ENCODE measurements around the gene FMO2. TPM values are rescaled to one million over a fixed set of nuclear protein-coding genes. Genes with fewer than 3 reads are reported as not detected.

The FMO2 gene, protein sequence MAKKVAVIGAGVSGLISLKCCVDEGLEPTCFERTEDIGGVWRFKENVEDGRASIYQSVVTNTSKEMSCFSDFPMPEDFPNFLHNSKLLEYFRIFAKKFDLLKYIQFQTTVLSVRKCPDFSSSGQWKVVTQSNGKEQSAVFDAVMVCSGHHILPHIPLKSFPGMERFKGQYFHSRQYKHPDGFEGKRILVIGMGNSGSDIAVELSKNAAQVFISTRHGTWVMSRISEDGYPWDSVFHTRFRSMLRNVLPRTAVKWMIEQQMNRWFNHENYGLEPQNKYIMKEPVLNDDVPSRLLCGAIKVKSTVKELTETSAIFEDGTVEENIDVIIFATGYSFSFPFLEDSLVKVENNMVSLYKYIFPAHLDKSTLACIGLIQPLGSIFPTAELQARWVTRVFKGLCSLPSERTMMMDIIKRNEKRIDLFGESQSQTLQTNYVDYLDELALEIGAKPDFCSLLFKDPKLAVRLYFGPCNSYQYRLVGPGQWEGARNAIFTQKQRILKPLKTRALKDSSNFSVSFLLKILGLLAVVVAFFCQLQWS
- not detected in 2 replicates for total RNA-seq (2013; cell fraction: nucleolus; rRNA removed)
- not detected in 2 replicates for total RNA-seq (2014; rRNA removed)
- not detected in 2 replicates for total RNA-seq (2014; rRNA removed; fragmentation: Illumina TruSeq; extraction: Trizol)
- not detected in 2 replicates for total RNA-seq (2021)
- polyA plus RNA-seq (2011; ENCODE audit: low read depth) = not detected
- polyA plus RNA-seq (2011; rRNA removed) = not detected in 2 replicates
- not detected in 2 replicates for polyA plus RNA-seq (2011; cell fraction: cytosol; rRNA removed)
- polyA plus RNA-seq (2011; cell fraction: nucleus; rRNA removed) = not detected in 2 replicates
- not detected in 2 replicates for polyA plus RNA-seq (2012)
- polyA plus RNA-seq (2014; fragmentation: Illumina TruSeq; extraction: Trizol) = not detected in 2 replicates
- not detected for polyA plus RNA-seq (2014; fragmentation: Nextera tagmentation; extraction: Ambion mirVana)
- not detected in 2 replicates for polyA plus RNA-seq (2014; rRNA removed)
- not detected for polyA plus RNA-seq (2016; fragmentation: Nextera tagmentation; extraction: Ambion mirVana)
- polyA minus RNA-seq (2011; rRNA and poly(A)+ RNA removed) = not detected in 2 replicates
- polyA minus RNA-seq (2011; cell fraction: cytosol; rRNA and poly(A)+ RNA removed) = not detected in 2 replicates
- not detected in 2 replicates for polyA minus RNA-seq (2011; cell fraction: nucleus; rRNA and poly(A)+ RNA removed)
- Bru-seq, nascent RNA = not detected
- BruChase-seq, experiment 1, labeled RNA remaining after a 6-hour chase = not detected
- not detected for BruChase-seq, experiment 2, labeled RNA remaining after a 2-hour chase
- long read RNA-seq, experiment 1 = 0 reads
- long read RNA-seq, experiment 2 = 0 reads

DNA sequence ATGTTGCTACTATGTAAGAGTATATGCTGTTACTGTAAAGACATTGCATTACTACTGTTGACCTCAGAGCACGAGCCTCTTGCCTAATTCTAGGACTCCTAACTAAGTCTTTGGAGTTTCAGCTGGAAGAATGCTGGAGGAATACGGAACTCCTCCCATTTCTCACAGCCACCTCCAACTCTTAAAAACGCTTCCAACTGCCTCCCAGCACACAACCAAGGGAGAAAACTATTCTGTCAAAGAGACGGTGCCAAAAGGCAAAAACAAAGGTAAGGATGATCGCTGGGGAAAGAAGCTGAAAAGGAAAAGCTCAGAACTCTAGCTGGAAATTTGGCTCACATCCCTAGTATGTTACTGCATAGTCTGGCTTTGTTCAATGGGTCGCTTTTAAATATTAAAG lies at the start of gene FMO2:
Gene FMO2, plus strand, starts transcription at position 210 of the 400 bp plus-strand sequence. CDS start 414 bp downstream, outside the sequence.
- H3K4me3 ChIP-seq = no peak within 1 kb of the TSS
- H4K20me1 ChIP-seq (ENCODE audit: control insufficient read depth, insufficient read depth) = no peaks in the 10 kb centered on the region
- in situ Hi-C loops (cut with MboI) = no loop called here
- intact Hi-C loops (cut with micrococcal nuclease; ENCODE audit: unreplicated experiment) = loop anchor here (5.0 to 10.0 kb wide), 2 partner anchors 103 to 220 kb away; no protein-coding TSS in a partner anchor
- no peak within 1 kb of the TSS for H3K4me2 ChIP-seq (ENCODE audit: control insufficient read depth, insufficient read depth)
- WGBS (ENCODE audit: insufficient coverage, insufficient replicate concordance, low lambda C conversion rate, missing lambda C conversion rate) = 10% methylated on average over 6 of the region's 6 CpGs
- BruUV-seq (replicated peaks) = no TSS peak
- ChIA-PET SMC1A (ENCODE audit: uncharacterized antibody, unreplicated experiment) (interaction anchor here (2.0 kb wide), 1 partner anchor 56 kb away, joined by 4 read pairs; no protein-coding TSS in a partner anchor), POLR2A (no interaction called here), RAD21 (ENCODE audit: unreplicated experiment) (interaction anchor here (0.7 kb wide), 1 partner anchor 215 kb away, joined by 3 read pairs; no protein-coding TSS in a partner anchor), CTCF (interaction anchor here (0.9 to 2.5 kb wide), 3 partner anchors 33 to 128 kb away, joined by 3 to 14 read pairs (median 7); partner anchors contain the start of gene FMO4)
- DNase-seq (ENCODE audit: low read depth, low spot score) = no peak
- H3K27ac ChIP-seq (ENCODE audit: control insufficient read depth, insufficient read depth) = no peak within 1 kb of the TSS
- no peaks in the 10 kb centered on the region for H3K27me3 ChIP-seq (replicated peaks in 1 of 2; ENCODE audit: control insufficient read depth in 2 of 2, insufficient read depth in 2 of 2, low read length in 1 of 2)
- no peak within 1 kb of the TSS for H3K9ac ChIP-seq (ENCODE audit: control insufficient read depth, insufficient read depth, low read length)
- no peaks in the 10 kb centered on the region for H3K36me3 ChIP-seq (ENCODE audit: control insufficient read depth in 2 of 2, insufficient read depth in 2 of 2, low read length in 1 of 2)
- no peak for FAIRE-seq
- H3K79me2 ChIP-seq (ENCODE audit: control insufficient read depth, insufficient read depth, low read length) = no peaks in the 10 kb centered on the region
- TF ChIP-seq POLR2AphosphoS5 (IDR thresholded peaks at IDR 0.05; ENCODE audit: low read length) (no peak), SREBF1 (IDR thresholded peaks at IDR 0.05; ENCODE audit: low read length) (no peak), MYB (IDR thresholded peaks at IDR 0.05; ENCODE audit: borderline replicate concordance, low read depth, low read length) (no peak)
- no peak within 1 kb of the TSS for H2AFZ ChIP-seq (ENCODE audit: control insufficient read depth, low read depth, low read length)
- no peak for ATAC-seq
- no peaks in the 10 kb centered on the region for H3K4me1 ChIP-seq (ENCODE audit: control insufficient read depth, insufficient read depth, low read length)
- no peaks in the 10 kb centered on the region for H3K9me3 ChIP-seq (replicated peaks; ENCODE audit: control insufficient read depth, insufficient read depth, low read length)

Data from GM12878 (cell line).